WERI-Rb-1 (cell line): ENCODE measurements around the gene RRAGD.
A peak's percentile ranks its signal among the peaks of the same experiment; 100 is the strongest.

Experiments used
- DNase-seq: peaks from one replicate; pipeline ENCODE4 v3.0.0-alpha.2; 2020
- H3K27ac ChIP-seq: fragments of 250-450 bp; sonication (Bioruptor Pico); 2 replicates; pipeline ENCODE4 v1.5.1; 2020; ENCODE audit warnings: mild to moderate bottlenecking, moderate library complexity
- H3K27me3 ChIP-seq: fragments of 250-450 bp; sonication (Bioruptor Pico); 2 replicates; pipeline ENCODE4 v1.5.1; 2021; ENCODE audit warnings: mild to moderate bottlenecking, low read depth, moderate library complexity; ENCODE audit not compliant: insufficient read depth, severe bottlenecking
- H3K36me3 ChIP-seq: fragments of 250-450 bp; sonication (Bioruptor Pico); 2 replicates; pipeline ENCODE4 v1.5.1; 2020; ENCODE audit warnings: mild to moderate bottlenecking, moderate library complexity
- H3K4me3 ChIP-seq: 2 replicates; pipeline ENCODE4 v1.5.1; 2011; ENCODE audit warnings: low read depth, mild to moderate bottlenecking, control low read depth, low read length
- H3K9me3 ChIP-seq: fragments of 250-450 bp; sonication (Bioruptor Pico); 2 replicates; pipeline ENCODE4 v1.5.1; 2021; ENCODE audit warnings: mild to moderate bottlenecking, moderate library complexity; ENCODE audit not compliant: severe bottlenecking
- TF ChIP-seq, protein P1 (sequence below): IDR thresholded peaks from 2 replicates; pipeline ENCODE4 v1.5.1; 2011; ENCODE audit warnings: low read depth, mild to moderate bottlenecking, control low read depth, inconsistent platforms, low read length

Gene RRAGD

DNA sequence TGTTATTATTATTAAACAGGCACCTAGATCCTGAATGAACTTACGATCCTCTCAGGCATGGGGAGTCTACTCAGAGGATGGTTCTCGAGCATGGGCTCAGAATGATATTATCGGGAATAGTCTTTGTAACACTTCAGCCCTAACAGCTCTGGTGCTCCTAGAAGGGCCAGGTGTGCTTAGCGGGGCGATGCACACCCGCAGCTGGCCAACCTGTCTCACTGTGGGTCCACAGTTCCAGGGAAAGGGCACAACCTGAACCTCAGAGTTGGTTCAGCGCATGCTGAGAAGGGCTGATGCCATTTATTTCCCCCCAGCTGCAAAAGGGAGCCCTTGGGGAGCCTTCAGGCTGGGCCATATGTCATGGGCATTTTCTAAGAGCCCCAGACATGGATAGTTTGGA, 26.2 kb downstream of the RRAGD start:
- no peaks in the 10 kb centered on the region for H3K27me3 ChIP-seq
- no peaks in the 10 kb centered on the region for H3K9me3 ChIP-seq
- peak overlapping the region; percentile 70 for H3K27ac ChIP-seq
- no peak for DNase-seq
- TF ChIP-seq, protein P1, sequence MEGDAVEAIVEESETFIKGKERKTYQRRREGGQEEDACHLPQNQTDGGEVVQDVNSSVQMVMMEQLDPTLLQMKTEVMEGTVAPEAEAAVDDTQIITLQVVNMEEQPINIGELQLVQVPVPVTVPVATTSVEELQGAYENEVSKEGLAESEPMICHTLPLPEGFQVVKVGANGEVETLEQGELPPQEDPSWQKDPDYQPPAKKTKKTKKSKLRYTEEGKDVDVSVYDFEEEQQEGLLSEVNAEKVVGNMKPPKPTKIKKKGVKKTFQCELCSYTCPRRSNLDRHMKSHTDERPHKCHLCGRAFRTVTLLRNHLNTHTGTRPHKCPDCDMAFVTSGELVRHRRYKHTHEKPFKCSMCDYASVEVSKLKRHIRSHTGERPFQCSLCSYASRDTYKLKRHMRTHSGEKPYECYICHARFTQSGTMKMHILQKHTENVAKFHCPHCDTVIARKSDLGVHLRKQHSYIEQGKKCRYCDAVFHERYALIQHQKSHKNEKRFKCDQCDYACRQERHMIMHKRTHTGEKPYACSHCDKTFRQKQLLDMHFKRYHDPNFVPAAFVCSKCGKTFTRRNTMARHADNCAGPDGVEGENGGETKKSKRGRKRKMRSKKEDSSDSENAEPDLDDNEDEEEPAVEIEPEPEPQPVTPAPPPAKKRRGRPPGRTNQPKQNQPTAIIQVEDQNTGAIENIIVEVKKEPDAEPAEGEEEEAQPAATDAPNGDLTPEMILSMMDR: no peak
- H3K36me3 ChIP-seq: peaks cover 10% of the 10 kb centered on the region
- H3K4me3 ChIP-seq: no peak overlapping the region

DNA sequence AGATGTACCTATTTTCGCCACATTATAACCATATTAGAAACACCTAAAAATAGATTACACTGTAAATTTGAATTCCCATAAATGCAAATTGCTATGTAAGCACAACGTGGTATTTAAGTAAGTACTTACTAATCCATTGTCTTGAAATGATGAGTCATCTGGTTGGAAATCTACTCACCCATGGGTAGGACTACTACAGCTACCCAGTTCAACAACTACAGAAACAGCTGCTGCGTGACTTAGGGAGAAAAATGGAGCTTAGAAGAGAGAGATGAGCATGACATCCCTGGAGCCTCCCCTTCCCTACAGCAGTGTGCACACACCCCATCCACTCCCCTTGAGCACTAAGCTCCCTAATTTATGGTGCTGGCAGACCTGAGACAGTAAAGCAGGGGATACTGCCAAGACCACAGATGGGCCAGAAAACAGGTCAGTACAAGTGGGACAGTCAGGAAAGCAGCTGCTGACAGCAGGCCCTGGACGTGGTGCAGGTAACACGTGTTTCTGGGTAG, 26.9 kb downstream of the RRAGD start:
- TF ChIP-seq, protein P1: no peak
- H3K27ac ChIP-seq: peak overlapping the region; percentile 70
- no peak overlapping the region for H3K4me3 ChIP-seq
- H3K9me3 ChIP-seq: no peaks in the 10 kb centered on the region
- H3K27me3 ChIP-seq: no peaks in the 10 kb centered on the region
- peaks cover 10% of the 10 kb centered on the region for H3K36me3 ChIP-seq
- DNase-seq: peak; percentile 72

- TF ChIP-seq, protein P1: no peak
- Histone ChIP-seq H3K27ac (no peak overlapping the region), H3K27me3 (no peaks in the 10 kb centered on the region)
Measured at GRCh38 chr6:89381031-89381430, 31.0 kb downstream of the RRAGD start.

GRCh38 chr6:89379281-89379680, 32.8 kb downstream of the RRAGD start:
- Histone ChIP-seq H3K27ac (no peak overlapping the region), H3K36me3 (peaks cover 2% of the 10 kb centered on the region; the same call in 1 of the 2 replicates), H3K9me3 (no peaks in the 10 kb centered on the region), H3K4me3 (no peak overlapping the region), H3K27me3 (no peaks in the 10 kb centered on the region)
- TF ChIP-seq, protein P1: no peak
- no peak for DNase-seq

More at GRCh38 chr6:89381031-89381430, 31.0 kb downstream of the RRAGD start:
- Histone ChIP-seq H3K9me3 (no peaks in the 10 kb centered on the region), H3K36me3 (peaks cover 6% of the 10 kb centered on the region), H3K4me3 (no peak overlapping the region)
- DNase-seq: no peak

GRCh38 chr6:89378628-89379027, 33.4 kb downstream of the RRAGD start:
- DNase-seq: no peak
- no peak overlapping the region for H3K27ac ChIP-seq

More at GRCh38 chr6:89378628-89379027, 33.4 kb downstream of the RRAGD start:
- Histone ChIP-seq H3K4me3 (no peak overlapping the region), H3K36me3 (peaks cover 2% of the 10 kb centered on the region; the same call in 1 of the 2 replicates), H3K9me3 (no peaks in the 10 kb centered on the region), H3K27me3 (no peaks in the 10 kb centered on the region)
- TF ChIP-seq, protein P1: no peak
